Stomach (tissue), 4 donors: Measurements from ENCODE around the gene HMGN3.

ENCODE experiments used
- CTCF ChIP-seq, 7 experiments: fragments of 450-650 bp in 4 of 7; fragments of 200-600 bp in 3 of 7; sonication (generic) in 3 of 7; IDR thresholded peaks; one replicate each; pipeline ENCODE4 v1.5.1; 2016 to 2019; ENCODE audit warnings: antibody characterized with exemption in 7 of 7, control low read depth in 2 of 7, mild to moderate bottlenecking in 1 of 7
- EP300 ChIP-seq: sonication (generic); formaldehyde crosslinking; IDR thresholded peaks from one replicate; pipeline ENCODE4 v1.6.1; 2017; ENCODE audit warnings: antibody characterized with exemption
- POLR2A ChIP-seq, 4 donors: fragments of 450-650 bp; IDR thresholded peaks; one replicate each; pipeline ENCODE4 v1.6.1; 2016; ENCODE audit warnings: antibody characterized with exemption in 4 of 4, control low read depth in 2 of 4, mild to moderate bottlenecking in 1 of 4, moderate library complexity in 1 of 4
- POLR2AphosphoS5 ChIP-seq, 3 donors: sonication (generic); formaldehyde crosslinking; IDR thresholded peaks; one replicate each; pipeline ENCODE4 v1.6.1; 2016; ENCODE audit warnings: antibody characterized with exemption in 3 of 3

- TF ChIP-seq CTCF (IDR thresholded peaks at IDR 0.05) (no peak), POLR2AphosphoS5 (IDR thresholded peaks at IDR 0.05) (peak in 1 of 3 donors; percentile 5), EP300 (no peak), POLR2A (IDR thresholded peaks at IDR 0.05) (no peak)
These were observed 19.2 kb downstream of the HMGN3 start for GRCh38 chr6:79215213-79215824.
